HepG2 (cell line): ENCODE measurements around the gene PA2G4.

ENCODE experiments used
- CCDC6 ChIP-seq: sonication (generic); formaldehyde crosslinking; IDR thresholded peaks from 2 replicates; pipeline ENCODE4 v1.8.1; 2022; ENCODE audit warnings: mild to moderate bottlenecking, missing genetic modification reagents, moderate library complexity
- CTCF ChIP-seq: sonication (generic); formaldehyde crosslinking; IDR thresholded peaks from 2 replicates; pipeline ENCODE4 v1.5.0; 2020; ENCODE audit warnings: mild to moderate bottlenecking, missing genetic modification reagents, moderate library complexity
- JUNB ChIP-seq: sonication (generic); formaldehyde crosslinking; IDR thresholded peaks from 2 replicates; pipeline ENCODE4 v1.8.0; 2022; ENCODE audit warnings: missing genetic modification reagents, mild to moderate bottlenecking, borderline replicate concordance
- KAT8 ChIP-seq: IDR thresholded peaks from 2 replicates; pipeline ENCODE4 v1.6.1; 2016; ENCODE audit warnings: missing genetic modification reagents, missing compliant biosample characterization
- MXI1 ChIP-seq: IDR thresholded peaks from 3 replicates; pipeline ENCODE4 v1.6.1; 2012; ENCODE audit warnings: low read depth, low read length, inconsistent platforms, borderline replicate concordance
- MYNN ChIP-seq: sonication (generic); formaldehyde crosslinking; IDR thresholded peaks from 2 replicates; pipeline ENCODE4 v1.4.0; 2020; ENCODE audit warnings: mild to moderate bottlenecking, low read depth, missing genetic modification reagents
- REST ChIP-seq, 2 experiments: IDR thresholded peaks; 2 replicates each; pipeline ENCODE4 v1.6.1; 2011 to 2012; ENCODE audit warnings: low read length in 2 of 2, borderline replicate concordance in 1 of 2, low read depth in 1 of 2, mild to moderate bottlenecking in 1 of 2, moderate library complexity in 1 of 2
- SNAPC2 ChIP-seq: sonication (generic); formaldehyde crosslinking; IDR thresholded peaks from 2 replicates; pipeline ENCODE4 v1.8.1; 2022; ENCODE audit warnings: mild to moderate bottlenecking, missing genetic modification reagents
- TAF1 ChIP-seq: sonication (generic); formaldehyde crosslinking; IDR thresholded peaks from 2 replicates; pipeline ENCODE4 v1.4.0; 2020; ENCODE audit warnings: missing genetic modification reagents
- TF ChIP-seq, protein P1 (sequence below), 2 experiments: fragments of 450-650 bp in 1 of 2; sonication (generic) in 1 of 2; formaldehyde crosslinking; IDR thresholded peaks; 2 replicates each; pipeline versions ENCODE4 v1.5.0 to v1.8.0; 2020 to 2022; ENCODE audit warnings: mild to moderate bottlenecking in 1 of 2, missing genetic modification reagents in 1 of 2
- TF ChIP-seq, protein P2 (sequence below): sonication (generic); formaldehyde crosslinking; IDR thresholded peaks from 2 replicates; pipeline ENCODE4 v1.4.0; 2020; ENCODE audit warnings: missing genetic modification reagents

GRCh38 chr12:56102683-56103065 is 1.7 kb upstream of the PA2G4 start:
- TF ChIP-seq TAF1 (CRISPR knock-in tag) (no peak), REST (IDR thresholded peaks at IDR 0.05; ENCODE audit: borderline replicate concordance in 1 of 2, low read depth in 1 of 2, low read length in 2 of 2) (no peak), MYNN (CRISPR knock-in tag) (no peak), MXI1 (no peak), KAT8 (no peak), CTCF (no peak), SNAPC2 (no peak), JUNB (CRISPR knock-in tag) (no peak), CCDC6 (CRISPR knock-in tag) (no peak)
- TF ChIP-seq, protein P1, sequence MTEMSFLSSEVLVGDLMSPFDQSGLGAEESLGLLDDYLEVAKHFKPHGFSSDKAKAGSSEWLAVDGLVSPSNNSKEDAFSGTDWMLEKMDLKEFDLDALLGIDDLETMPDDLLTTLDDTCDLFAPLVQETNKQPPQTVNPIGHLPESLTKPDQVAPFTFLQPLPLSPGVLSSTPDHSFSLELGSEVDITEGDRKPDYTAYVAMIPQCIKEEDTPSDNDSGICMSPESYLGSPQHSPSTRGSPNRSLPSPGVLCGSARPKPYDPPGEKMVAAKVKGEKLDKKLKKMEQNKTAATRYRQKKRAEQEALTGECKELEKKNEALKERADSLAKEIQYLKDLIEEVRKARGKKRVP (CRISPR knock-in tag; IDR thresholded peaks at IDR 0.05) = no peak
- TF ChIP-seq, protein P2, sequence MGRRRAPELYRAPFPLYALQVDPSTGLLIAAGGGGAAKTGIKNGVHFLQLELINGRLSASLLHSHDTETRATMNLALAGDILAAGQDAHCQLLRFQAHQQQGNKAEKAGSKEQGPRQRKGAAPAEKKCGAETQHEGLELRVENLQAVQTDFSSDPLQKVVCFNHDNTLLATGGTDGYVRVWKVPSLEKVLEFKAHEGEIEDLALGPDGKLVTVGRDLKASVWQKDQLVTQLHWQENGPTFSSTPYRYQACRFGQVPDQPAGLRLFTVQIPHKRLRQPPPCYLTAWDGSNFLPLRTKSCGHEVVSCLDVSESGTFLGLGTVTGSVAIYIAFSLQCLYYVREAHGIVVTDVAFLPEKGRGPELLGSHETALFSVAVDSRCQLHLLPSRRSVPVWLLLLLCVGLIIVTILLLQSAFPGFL (CRISPR knock-in tag) = no peak
